SK-N-SH (cell line): Measurements from ENCODE around the gene CHAF1A. TPM values are rescaled to one million over a fixed set of nuclear protein-coding genes. Genes with fewer than 3 reads are reported as not detected.

Experiments used
- CTCF ChIA-PET: fragments of 300-600, 350-600 bp; formaldehyde crosslinking; extraction: SDS; loops from one replicate; lab custom pipeline; 2021; lab: Yijun Ruan, JAX
- POLR2A ChIA-PET: fragments of 350-600 bp; sonication (Branson Sonifier 250); formaldehyde crosslinking; extraction: SDS; loops from one replicate; lab custom pipeline; 2020; ENCODE audit warnings: antibody characterized with exemption, inconsistent platforms; lab: Yijun Ruan, JAX
- DNase-seq: peaks from one replicate; pipeline ENCODE4 v3.0.0; 2012
- H2AFZ ChIP-seq: fragments of 200-600 bp; sonication (generic); 2 replicates; pipeline ENCODE4 v1.8.1; 2016; ENCODE audit warnings: antibody characterized with exemption, mild to moderate bottlenecking, low read depth
- H3F3A ChIP-seq: fragments of 200-600 bp; sonication (generic); replicated peaks from 2 replicates; pipeline ENCODE3; 2016; ENCODE audit warnings: antibody characterized with exemption, mild to moderate bottlenecking; ENCODE audit not compliant: insufficient read depth
- H3K27ac ChIP-seq, 2 experiments: fragments of 200-500 bp in 1 of 2; fragments of 200-600 bp in 1 of 2; sonication (Bioruptor generic) in 1 of 2; sonication (generic), shearing (Covaris generic) in 1 of 2; 2 replicates each; pipeline versions ENCODE4 v1.5.1 to v1.6.1; 2014 to 2016; ENCODE audit warnings: low read depth in 2 of 2, inconsistent platforms in 1 of 2, low read length in 1 of 2, mild to moderate bottlenecking in 1 of 2, mixed read lengths in 1 of 2
- H3K27me3 ChIP-seq: fragments of 200-600 bp; sonication (generic), shearing (Covaris generic); 2 replicates; pipeline ENCODE4 v1.6.1; 2016; ENCODE audit warnings: mixed run types; ENCODE audit not compliant: insufficient read depth
- H3K36me3 ChIP-seq, 2 experiments: fragments of 200-500 bp in 1 of 2; fragments of 200-600 bp in 1 of 2; sonication (Bioruptor generic) in 1 of 2; sonication (generic) in 1 of 2; replicated peaks in 1 of 2; 2 replicates each; pipeline versions ENCODE3 to v1.5.1; 2014 to 2016; ENCODE audit warnings: low read length in 1 of 2, mild to moderate bottlenecking in 1 of 2; ENCODE audit not compliant: insufficient read depth in 2 of 2, control insufficient read depth in 1 of 2
- H3K4me1 ChIP-seq, 2 experiments: fragments of 200-500 bp in 1 of 2; fragments of 200-600 bp in 1 of 2; sonication (Bioruptor generic) in 1 of 2; sonication (generic), shearing (Covaris generic) in 1 of 2; 2 replicates each; pipeline versions ENCODE4 v1.5.1 to v1.6.1; 2014 to 2016; ENCODE audit warnings: low read depth in 1 of 2, low read length in 1 of 2, mixed run types in 1 of 2; ENCODE audit not compliant: insufficient read depth in 2 of 2, control insufficient read depth in 1 of 2
- H3K4me2 ChIP-seq: fragments of 200-600 bp; sonication (generic), shearing (Covaris generic); 2 replicates; pipeline ENCODE4 v1.6.1; 2017; ENCODE audit warnings: mixed run types
- H3K4me3 ChIP-seq, 2 experiments: fragments of 200-500 bp in 1 of 2; fragments of 200-600 bp in 1 of 2; sonication (Bioruptor generic) in 1 of 2; sonication (generic), shearing (Covaris generic) in 1 of 2; 2 replicates each; pipeline versions ENCODE4 v1.5.1 to v1.8.1; 2014 to 2016; ENCODE audit warnings: low read depth in 2 of 2, inconsistent platforms in 1 of 2, low read length in 1 of 2, mild to moderate bottlenecking in 1 of 2, mixed read lengths in 1 of 2, moderate library complexity in 1 of 2
- H3K79me2 ChIP-seq: fragments of 200-600 bp; sonication (generic); 2 replicates; pipeline ENCODE4 v1.8.1; 2017; ENCODE audit warnings: mild to moderate bottlenecking; ENCODE audit not compliant: insufficient read depth
- H3K9ac ChIP-seq: fragments of 200-600 bp; sonication (generic); 2 replicates; pipeline ENCODE4 v1.6.1; 2017; ENCODE audit warnings: mixed run types
- H3K9me2 ChIP-seq: fragments of 200-600 bp; sonication (generic); 2 replicates; pipeline ENCODE4 v1.6.1; 2017; ENCODE audit warnings: mixed run types
- H3K9me3 ChIP-seq: fragments of 200-600 bp; sonication (generic); 2 replicates; pipeline ENCODE4 v1.6.1; 2017; ENCODE audit warnings: mixed run types, mild to moderate bottlenecking, moderate library complexity
- H4K20me1 ChIP-seq: fragments of 200-600 bp; sonication (generic); 2 replicates; pipeline ENCODE4 v1.6.1; 2017; ENCODE audit warnings: mild to moderate bottlenecking, mixed run types; ENCODE audit not compliant: insufficient read depth
- ELF1 ChIP-seq: IDR thresholded peaks from 2 replicates; pipeline ENCODE4 v1.4.0; 2012
- EP300 ChIP-seq, 2 experiments: IDR thresholded peaks; 2 replicates each; pipeline versions ENCODE4 v1.4.0 to v1.6.1; 2012; ENCODE audit warnings: borderline replicate concordance in 1 of 2, low read depth in 1 of 2, low read length in 1 of 2
- EZH2phosphoT487 ChIP-seq: fragments of 200-600 bp; sonication (generic); IDR thresholded peaks from 2 replicates; pipeline ENCODE4 v1.6.1; 2017; ENCODE audit warnings: low read depth, mixed run types, mild to moderate bottlenecking, antibody characterized with exemption, moderate library complexity, borderline replicate concordance
- FOXJ3 ChIP-seq: sonication (generic); formaldehyde crosslinking; IDR thresholded peaks from 2 replicates; pipeline ENCODE4 v1.5.1; 2020; ENCODE audit warnings: mild to moderate bottlenecking, missing genetic modification reagents
- FOXM1 ChIP-seq: IDR thresholded peaks from 2 replicates; pipeline ENCODE4 v1.4.0; 2012; ENCODE audit warnings: low read depth, mild to moderate bottlenecking
- GABPA ChIP-seq: IDR thresholded peaks from 2 replicates; pipeline ENCODE4 v1.4.0; 2012; ENCODE audit warnings: low read depth, mild to moderate bottlenecking
- JUND ChIP-seq: IDR thresholded peaks from 2 replicates; pipeline ENCODE4 v1.4.0; 2012
- MEF2A ChIP-seq: IDR thresholded peaks from 2 replicates; pipeline ENCODE4 v1.4.0; 2012; ENCODE audit warnings: low read depth, borderline replicate concordance
- MXI1 ChIP-seq: IDR thresholded peaks from 2 replicates; pipeline ENCODE4 v1.6.1; 2012; ENCODE audit warnings: mild to moderate bottlenecking, low read depth, low read length, improper control_type of control experiment
- NRF1 ChIP-seq: IDR thresholded peaks from 2 replicates; pipeline ENCODE4 v1.6.1; 2012; ENCODE audit warnings: low read depth, mild to moderate bottlenecking, low read length
- RAD21 ChIP-seq: IDR thresholded peaks from 2 replicates; pipeline ENCODE4 v1.6.1; 2012; ENCODE audit warnings: mild to moderate bottlenecking, low read length
- RCOR1 ChIP-seq: fragments of 150-350 bp; IDR thresholded peaks from 2 replicates; pipeline ENCODE4 v1.6.1; 2017; ENCODE audit warnings: antibody characterized with exemption, low read length
- SIN3A ChIP-seq: IDR thresholded peaks from 2 replicates; pipeline ENCODE4 v1.6.1; 2012; ENCODE audit warnings: low read depth, mild to moderate bottlenecking, low read length, moderate library complexity, borderline replicate concordance
- SMC3 ChIP-seq: IDR thresholded peaks from 2 replicates; pipeline ENCODE4 v1.6.1; 2012; ENCODE audit warnings: low read depth, low read length, improper control_type of control experiment
- WGBS: methylation state at CpG from one replicate; pipeline ENCODE4 v1.1.6; 2017; ENCODE audit warnings: low lambda C conversion rate; 5-methylcytosine and 5-hydroxymethylcytosine counted together
- polyA plus RNA-seq, 3 experiments: library from polyadenylated mRNA; depleted of rRNA; stranded (reverse); fragments of >200 nt; gene quantifications; 2 replicates each; pipeline ENCODE4 v1.2.3, GENCODE V29; 2012

Gene CHAF1A
- polyA plus RNA-seq, 1 of the 3 experiments (the other 2 are of a cell fraction): 18.0 TPM

- H3K9me2 ChIP-seq: no peaks in the 10 kb centered on the region
- no peak overlapping the region for H2AFZ ChIP-seq
- H3K79me2 ChIP-seq: peaks cover 96% of the 10 kb centered on the region
- H3K9me3 ChIP-seq: no peaks in the 10 kb centered on the region
- H3F3A ChIP-seq: no peaks in the 10 kb centered on the region
- no peak overlapping the region; a peak in 1 of 4 replicates for H3K27ac ChIP-seq
- CTCF ChIA-PET: interaction anchor here (2.9 kb wide), 1 partner anchor 11 kb away, joined by 10 read pairs; the partner anchor contains the start of gene SH3GL1
- H3K27me3 ChIP-seq: no peaks in the 10 kb centered on the region
- no peak overlapping the region for H3K4me2 ChIP-seq
- H3K36me3 ChIP-seq: peaks cover 0 to 4% of the 10 kb centered on the region in 2 experiments
- peaks cover 86% of the 10 kb centered on the region for H4K20me1 ChIP-seq
- no peak overlapping the region for H3K4me3 ChIP-seq
- no peak for DNase-seq
- peaks cover 0 to 20% of the 10 kb centered on the region in 2 experiments; a peak in 1 of 4 replicates for H3K4me1 ChIP-seq
- POLR2A ChIA-PET: no interaction called here
- no peak overlapping the region for H3K9ac ChIP-seq
- no peak for TF ChIP-seq EZH2phosphoT487
- WGBS: 92% methylated on average over 13 of the region's 17 CpGs
These were observed 12.9 kb upstream of the CHAF1A start for GRCh38 chr19:4389511-4390016.

GRCh38 chr19:4390017-4390566, 12.3 kb upstream of the CHAF1A start:
- no peak for DNase-seq
- CTCF ChIA-PET: interaction anchor here (0.8 to 2.0 kb wide), 2 partner anchors 10 to 14 kb away, joined by 4 to 13 read pairs; partner anchors contain the start of gene SH3GL1
- no peak overlapping the region for H3K4me2 ChIP-seq
- H3K27ac ChIP-seq: no peak overlapping the region; a peak in 1 of 4 replicates
- H3K9me3 ChIP-seq: no peaks in the 10 kb centered on the region
- POLR2A ChIA-PET: no interaction called here
- H3K4me1 ChIP-seq: peaks cover 0 to 20% of the 10 kb centered on the region in 2 experiments; a peak in 1 of 4 replicates
- H2AFZ ChIP-seq: no peak overlapping the region
- no peaks in the 10 kb centered on the region for H3K9me2 ChIP-seq
- H3K4me3 ChIP-seq: no peak overlapping the region
- WGBS: 90% methylated on average over 12 of the region's 12 CpGs
- H3F3A ChIP-seq: no peaks in the 10 kb centered on the region
- TF ChIP-seq SIN3A (no peak), EP300 (IDR thresholded peaks at IDR 0.05; ENCODE audit: borderline replicate concordance in 1 of 2, low read depth in 1 of 2, low read length in 1 of 2) (no peak), FOXM1 (no peak), RAD21 (no peak), RCOR1 (no peak), GABPA (no peak), MXI1 (no peak), ELF1 (no peak), FOXJ3 (CRISPR knock-in tag) (no peak), NRF1 (no peak), MEF2A (no peak), SMC3 (no peak), JUND (no peak)
- peaks cover 96% of the 10 kb centered on the region for H3K79me2 ChIP-seq
- no peaks in the 10 kb centered on the region for H3K27me3 ChIP-seq
- H3K36me3 ChIP-seq: peaks cover 0 to 6% of the 10 kb centered on the region in 2 experiments
- H3K9ac ChIP-seq: no peak overlapping the region
- peaks cover 91% of the 10 kb centered on the region for H4K20me1 ChIP-seq
